ENCODE data around the gene MYO5C. TPM values are rescaled to one million over a fixed set of nuclear protein-coding genes. Genes with fewer than 3 reads are reported as not detected.

MYO5C gene
- total RNA-seq, 1 experiment from 2014 or later: 48.1 TPM

DNA sequence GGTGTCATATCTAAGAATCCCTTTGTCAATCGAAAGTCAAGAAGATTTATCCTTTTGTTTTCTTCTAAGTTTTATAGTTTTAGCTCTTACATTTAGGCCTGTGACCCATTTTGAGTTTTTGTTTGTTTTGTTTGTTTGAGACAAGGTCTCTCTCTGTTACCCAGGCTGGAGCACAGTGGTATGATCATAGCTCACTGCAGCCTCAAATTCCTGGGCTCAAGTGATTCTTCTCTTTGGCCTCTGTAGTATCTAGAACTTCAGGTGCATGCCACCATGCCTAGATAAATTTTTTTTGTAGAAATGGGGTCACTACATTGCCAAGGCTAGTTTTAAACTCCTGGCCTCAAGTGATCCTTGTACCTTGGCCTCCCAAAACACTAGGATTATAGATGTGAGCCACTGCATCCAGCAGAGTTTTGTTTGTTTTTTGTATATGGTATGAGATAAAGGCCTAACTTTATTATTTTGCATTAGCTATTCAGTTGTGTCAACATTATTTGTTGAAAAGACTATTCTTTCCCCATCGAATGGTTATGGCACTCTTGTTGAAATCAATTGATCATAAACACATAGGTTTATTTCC is 5.8 kb upstream of the MYO5C start:
- Mint-ChIP-seq H3K9me3 (ENCODE audit: low read depth, unreplicated experiment) (no peaks in the 10 kb centered on the region), H3K4me3 (ENCODE audit: low read depth, unreplicated experiment) (no peak overlapping the region), H3K27ac (ENCODE audit: unreplicated experiment) (no peak overlapping the region), H3K4me1 (ENCODE audit: low read depth, unreplicated experiment) (no peaks in the 10 kb centered on the region), H3K36me3 (ENCODE audit: insufficient read depth, unreplicated experiment) (no peaks in the 10 kb centered on the region), H3K27me3 (ENCODE audit: unreplicated experiment) (no peaks in the 10 kb centered on the region)
- no TSS peak for BruUV-seq (replicated peaks)
- intact Hi-C loops (cut with micrococcal nuclease; ENCODE audit: unreplicated experiment): no loop called here
- DNase-seq: no peak
- no peak for TF ChIP-seq CTCF (IDR thresholded peaks at IDR 0.05; ENCODE audit: unreplicated experiment)
- CTCF ChIA-PET: no interaction called here

GRCh38 chr15:52294881-52295420 is 653 bp downstream of the MYO5C start:
- H3K27me3 Mint-ChIP-seq (ENCODE audit: unreplicated experiment): no peaks in the 10 kb centered on the region
- peak overlapping the region; percentile 54 for H3K27ac Mint-ChIP-seq (ENCODE audit: unreplicated experiment)
- intact Hi-C loops (cut with micrococcal nuclease; ENCODE audit: unreplicated experiment): loop anchor here (2.0 kb wide), 1 partner anchor 32 kb away; no protein-coding TSS in a partner anchor
- no peaks in the 10 kb centered on the region for H3K9me3 Mint-ChIP-seq (ENCODE audit: low read depth, unreplicated experiment)
- peaks cover 29% of the 10 kb centered on the region for H3K4me1 Mint-ChIP-seq (ENCODE audit: low read depth, unreplicated experiment)
- no TSS peak for BruUV-seq (replicated peaks)
- TF ChIP-seq CTCF (IDR thresholded peaks at IDR 0.05; ENCODE audit: unreplicated experiment): no peak
- DNase-seq: peak; percentile 17
- peaks cover 34% of the 10 kb centered on the region for H3K36me3 Mint-ChIP-seq (ENCODE audit: insufficient read depth, unreplicated experiment)
- H3K4me3 Mint-ChIP-seq (ENCODE audit: low read depth, unreplicated experiment): peak overlapping the region; percentile 69
- CTCF ChIA-PET: interaction anchor here (0.9 to 1.1 kb wide), 2 partner anchors 33 to 36 kb away, joined by 4 read pairs; no protein-coding TSS in a partner anchor

GRCh38 chr15:52292780-52293392 is 2.7 kb downstream of the MYO5C start:
- Mint-ChIP-seq H3K36me3 (ENCODE audit: insufficient read depth, unreplicated experiment) (peaks cover 44% of the 10 kb centered on the region), H3K4me3 (ENCODE audit: low read depth, unreplicated experiment) (peak overlapping the region; percentile 69), H3K9me3 (ENCODE audit: low read depth, unreplicated experiment) (no peaks in the 10 kb centered on the region), H3K4me1 (ENCODE audit: low read depth, unreplicated experiment) (peaks cover 48% of the 10 kb centered on the region), H3K27me3 (ENCODE audit: unreplicated experiment) (no peaks in the 10 kb centered on the region), H3K27ac (ENCODE audit: unreplicated experiment) (peak overlapping the region; percentile 77)
- CTCF ChIA-PET: interaction anchor here (0.7 kb wide), 1 partner anchor 14 kb away, joined by 3 read pairs; no protein-coding TSS in a partner anchor
- intact Hi-C loops (cut with micrococcal nuclease; ENCODE audit: unreplicated experiment): no loop called here
- no peak for DNase-seq
- no peak for TF ChIP-seq CTCF (IDR thresholded peaks at IDR 0.05; ENCODE audit: unreplicated experiment)
- no TSS peak for BruUV-seq (replicated peaks)

GRCh38 chr15:52291204-52291603 is 4.4 kb downstream of the MYO5C start:
- Mint-ChIP-seq H3K36me3 (ENCODE audit: insufficient read depth, unreplicated experiment) (peaks cover 56% of the 10 kb centered on the region), H3K4me1 (ENCODE audit: low read depth, unreplicated experiment) (peaks cover 60% of the 10 kb centered on the region), H3K9me3 (ENCODE audit: low read depth, unreplicated experiment) (no peaks in the 10 kb centered on the region), H3K27me3 (ENCODE audit: unreplicated experiment) (no peaks in the 10 kb centered on the region), H3K4me3 (ENCODE audit: low read depth, unreplicated experiment) (no peak overlapping the region), H3K27ac (ENCODE audit: unreplicated experiment) (no peak overlapping the region)
- TF ChIP-seq CTCF (IDR thresholded peaks at IDR 0.05; ENCODE audit: unreplicated experiment): no peak
- DNase-seq: no peak
- no TSS peak for BruUV-seq (replicated peaks)
- intact Hi-C loops (cut with micrococcal nuclease; ENCODE audit: unreplicated experiment): no loop called here
- CTCF ChIA-PET: no interaction called here

Data from Calu3 (cell line).